HL-60/S4 treated with phorbol 12-myristate 13-acetate at 8.2 ng/mL for 4 days and 3 days (cell line): ENCODE measurements around the gene CCNJL.
"Not testable (repeated sequence)": the region's sequence is repeated elsewhere in the genome, so short reads cannot be mapped to it uniquely, and the experiment has no call there.

ENCODE experiments used
- in situ Hi-C: fragments of 300-500 bp; cut with MboI; formaldehyde crosslinking; loops from 2 replicates; pipeline ENCODE4 v1.15.0; 2022; ENCODE audit warnings: low sequenced_read_pairs

Gene CCNJL

DNA sequence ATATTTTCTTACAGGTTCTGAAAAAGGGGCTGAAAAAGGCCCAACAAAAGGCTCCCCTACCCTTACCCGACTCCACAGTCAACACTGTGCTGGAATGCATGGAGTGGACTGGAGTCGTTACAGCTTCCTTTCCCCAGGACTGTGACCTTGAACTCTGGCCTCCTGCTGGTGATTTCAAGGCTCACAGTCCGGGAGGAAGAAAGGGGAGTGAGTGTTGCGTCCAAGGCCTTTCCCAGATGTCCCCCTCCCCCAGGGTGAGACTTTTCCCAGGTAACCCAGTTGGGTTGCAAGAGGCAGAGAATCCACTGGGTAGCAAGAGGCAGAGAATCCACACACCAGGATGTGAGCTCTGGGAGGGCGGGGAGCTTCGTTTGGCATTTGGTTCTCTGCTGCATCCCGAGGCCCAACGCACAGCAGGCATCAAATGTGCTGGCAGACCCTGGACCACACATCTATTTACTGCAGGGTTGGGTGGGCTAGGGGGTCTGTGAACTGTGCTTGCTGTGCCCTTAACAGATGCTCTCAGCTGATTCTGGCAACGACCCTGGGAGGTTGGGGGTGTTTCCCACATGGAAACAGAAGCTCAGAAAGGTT lies 45.5 kb downstream of the CCNJL start:
- in situ Hi-C loops, result no loop called here

- in situ Hi-C loops, result no loop called here
Observed at GRCh38 chr5:160266044-160266443, 46.3 kb downstream of the CCNJL start.

- in situ Hi-C loops, result no loop called here
Observed at GRCh38 chr5:160263326-160263855, 49.0 kb downstream of the CCNJL start.

DNA sequence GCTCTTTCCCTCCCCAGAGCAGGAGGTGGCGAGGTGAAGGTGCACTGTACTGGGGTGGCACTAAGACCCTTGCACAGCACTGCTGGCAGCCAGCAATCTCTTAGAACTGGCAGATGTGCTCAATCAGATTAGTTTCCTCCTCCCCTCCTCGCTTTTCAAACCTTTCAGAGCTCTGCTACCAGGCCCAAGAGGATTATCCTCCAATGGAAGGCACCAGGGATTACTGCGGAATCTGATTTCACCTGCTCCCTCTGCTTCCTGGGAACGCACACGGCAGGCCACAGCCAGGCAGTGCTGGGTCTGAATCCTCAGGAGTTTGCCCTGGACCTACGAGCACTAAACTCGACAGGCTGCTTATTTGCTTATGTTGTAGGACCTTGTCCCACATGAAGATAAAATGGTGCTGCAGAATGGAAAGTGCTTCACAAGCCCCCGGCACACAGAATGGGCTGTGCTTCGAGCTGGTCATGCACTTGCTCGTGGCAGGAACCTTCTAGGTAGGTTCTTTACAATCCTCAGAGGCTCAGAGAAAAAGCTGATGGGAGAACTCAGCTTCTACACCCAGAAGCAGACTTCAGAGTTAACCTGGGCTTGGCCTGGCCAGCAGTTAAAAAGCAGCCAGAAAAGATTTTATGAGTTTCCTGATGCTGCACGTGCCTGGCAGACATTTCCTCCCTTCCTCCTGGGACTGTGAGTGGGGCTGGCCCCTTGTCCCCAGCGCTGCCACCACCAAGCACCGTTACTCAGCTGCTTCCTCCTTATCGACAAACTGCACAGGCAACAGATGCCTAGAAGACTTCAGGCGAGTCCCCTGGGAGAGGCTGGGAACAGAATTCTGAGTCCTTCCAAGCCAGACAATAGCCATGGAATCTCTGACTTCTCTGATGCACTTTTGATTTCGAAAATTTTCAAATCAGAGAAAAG lies 50.0 kb downstream of the CCNJL start:
- in situ Hi-C loops, result no loop called here

- in situ Hi-C loops, result no loop called here
Observed at GRCh38 chr5:160260881-160261815, 51.2 kb downstream of the CCNJL start.

DNA sequence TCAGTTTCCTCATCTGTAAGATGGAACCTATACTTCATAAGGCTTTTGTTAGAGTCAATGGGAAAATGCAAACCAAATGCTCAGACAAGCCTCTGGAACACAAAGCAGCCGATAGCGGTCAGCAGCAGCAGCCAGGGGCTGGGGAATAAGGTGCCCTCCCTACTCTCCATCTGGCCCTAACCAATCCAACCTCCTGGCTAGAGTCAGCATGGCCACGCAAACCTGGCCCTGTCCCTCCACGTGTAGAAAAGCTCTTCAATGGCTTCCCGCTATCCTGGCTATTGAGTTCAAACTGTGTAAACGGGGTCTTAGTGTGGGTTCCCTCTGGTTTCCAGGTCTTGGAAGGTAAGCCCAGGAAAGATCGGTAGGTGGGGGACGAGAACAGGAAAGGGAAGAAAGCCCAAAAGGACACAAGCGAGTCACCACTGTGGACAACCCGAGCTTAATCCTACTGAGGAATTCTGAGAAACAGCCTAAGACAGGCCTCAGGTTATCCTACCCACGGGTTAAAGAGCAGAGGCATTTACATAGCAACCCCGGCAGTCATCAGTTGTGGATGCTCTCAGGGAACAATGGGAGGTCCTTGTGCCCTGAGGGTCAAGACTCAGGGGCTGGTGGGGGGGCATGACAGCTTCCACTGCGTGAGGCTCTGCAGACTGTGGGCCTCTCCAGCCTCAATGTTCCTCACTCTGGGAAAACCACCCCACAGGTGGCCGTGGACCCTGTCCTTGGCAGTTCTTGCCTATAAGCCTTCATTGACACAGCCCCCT lies 52.2 kb downstream of the CCNJL start:
- in situ Hi-C loops, result no loop called here

DNA sequence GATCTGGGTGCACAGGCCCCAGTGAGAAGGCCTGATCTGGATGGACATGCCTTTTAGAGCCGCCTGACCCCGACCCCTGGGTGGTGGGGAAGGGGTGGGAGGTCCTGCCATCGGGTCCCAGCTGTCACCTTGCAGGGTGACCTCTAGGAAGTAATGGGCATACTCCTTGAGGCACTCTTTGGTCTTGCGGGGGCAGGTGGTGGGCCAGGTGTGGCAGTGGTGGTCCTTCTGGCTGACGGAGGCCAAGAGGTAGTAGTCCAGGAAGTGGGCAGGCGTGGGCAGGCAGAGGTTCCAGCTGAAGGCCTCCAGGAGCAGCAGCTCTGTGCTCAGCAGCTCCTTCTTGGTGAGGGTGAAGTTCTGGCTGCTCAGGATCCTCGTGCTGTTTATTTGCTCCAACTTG lies 53.0 kb downstream of the CCNJL start:
- in situ Hi-C loops, result no loop called here

GRCh38 chr5:160254706-160255105 lies 57.7 kb downstream of the CCNJL start:
- in situ Hi-C loops, result no loop called here

GRCh38 chr5:160253441-160253840 lies 58.9 kb downstream of the CCNJL start:
- in situ Hi-C loops, result no loop called here

GRCh38 chr5:160252916-160253315 lies 59.4 kb downstream of the CCNJL start:
- in situ Hi-C loops, result no loop called here

GRCh38 chr5:160251406-160252155 lies 60.8 kb downstream of the CCNJL start:
- in situ Hi-C loops, result no loop called here

DNA sequence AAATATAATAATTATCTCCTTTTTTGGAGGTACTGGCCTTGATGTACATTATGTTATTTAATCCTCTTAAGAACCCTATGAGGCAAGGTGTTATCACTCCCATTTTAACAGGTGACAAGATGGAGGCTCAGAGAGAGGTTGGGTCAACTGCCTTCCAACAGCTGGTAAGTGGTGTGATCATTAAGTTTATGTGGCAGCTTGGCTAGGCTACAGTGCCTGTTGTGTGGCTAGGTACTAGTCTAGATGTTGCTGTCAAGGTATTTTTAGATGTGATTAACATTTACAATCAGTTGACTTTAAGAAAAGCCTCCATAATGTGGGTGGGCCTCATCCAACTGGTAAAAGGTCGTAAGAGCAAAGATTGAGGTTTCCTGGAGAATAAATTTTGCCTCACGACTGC lies 61.5 kb downstream of the CCNJL start:
- in situ Hi-C loops, result no loop called here

DNA sequence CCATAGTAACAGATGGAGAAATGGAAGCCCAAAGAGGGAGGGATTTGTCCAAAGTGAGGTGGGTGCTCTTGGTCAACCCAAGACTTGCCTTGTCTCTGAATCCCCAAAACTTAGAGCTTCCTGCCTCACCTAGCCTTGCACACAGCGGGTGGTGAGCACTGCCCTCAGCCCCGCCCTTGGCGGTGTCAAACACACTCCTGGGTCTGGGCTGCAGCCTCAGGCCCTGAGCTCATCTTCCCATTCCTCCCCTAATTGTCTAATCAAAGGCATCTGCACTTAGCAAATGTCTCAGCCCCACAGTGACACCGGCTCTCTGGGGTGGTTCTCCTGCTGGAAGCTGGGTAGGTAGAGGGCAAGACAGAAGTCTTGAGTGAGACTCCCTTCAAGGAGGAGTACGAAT lies 62.1 kb downstream of the CCNJL start:
- in situ Hi-C loops, result no loop called here

DNA sequence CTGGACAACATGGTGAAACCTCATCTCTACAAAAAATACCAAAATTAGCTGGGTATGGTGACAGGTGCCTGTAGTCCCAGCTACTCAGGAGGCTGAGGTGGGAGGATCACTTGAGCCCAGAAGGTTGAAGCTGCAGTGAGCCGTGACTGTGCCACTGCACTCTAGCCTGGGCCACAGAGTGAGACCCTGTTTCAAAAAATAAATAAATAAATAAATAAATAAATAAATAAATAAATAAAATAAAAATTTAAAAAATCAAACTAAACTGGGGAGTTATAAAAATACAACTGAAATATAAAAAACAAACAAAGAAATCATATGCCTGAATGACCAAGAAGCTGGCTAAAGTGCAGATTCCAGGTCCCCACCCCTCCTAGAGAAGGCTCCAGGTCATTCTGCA lies 62.8 kb downstream of the CCNJL start:
- in situ Hi-C loops, result not testable (repeated sequence)

- in situ Hi-C loops, result no loop called here
Observed at GRCh38 chr5:160245506-160246086, 66.8 kb downstream of the CCNJL start.

DNA sequence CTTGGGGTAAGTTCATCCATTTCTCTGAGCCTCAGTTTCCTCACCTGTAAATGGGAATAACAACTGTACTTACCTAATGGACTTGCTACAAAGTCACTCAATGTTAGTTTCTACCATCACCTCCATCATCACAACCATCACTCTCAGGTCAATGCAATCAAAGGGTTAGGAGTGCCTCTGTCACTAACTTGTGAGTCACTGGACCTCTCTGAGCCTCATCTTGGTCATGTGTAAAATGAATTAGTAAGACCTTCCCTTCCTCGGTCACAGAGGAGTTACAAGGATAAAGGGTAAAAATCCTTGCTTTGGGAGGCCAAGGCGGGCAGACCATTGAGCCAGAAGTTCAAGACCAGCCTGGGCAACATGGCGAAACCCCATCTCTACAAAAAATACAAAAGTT lies 70.2 kb downstream of the CCNJL start:
- in situ Hi-C loops, result no loop called here

GRCh38 chr5:160240350-160240749 lies 72.0 kb downstream of the CCNJL start:
- in situ Hi-C loops, result no loop called here

DNA sequence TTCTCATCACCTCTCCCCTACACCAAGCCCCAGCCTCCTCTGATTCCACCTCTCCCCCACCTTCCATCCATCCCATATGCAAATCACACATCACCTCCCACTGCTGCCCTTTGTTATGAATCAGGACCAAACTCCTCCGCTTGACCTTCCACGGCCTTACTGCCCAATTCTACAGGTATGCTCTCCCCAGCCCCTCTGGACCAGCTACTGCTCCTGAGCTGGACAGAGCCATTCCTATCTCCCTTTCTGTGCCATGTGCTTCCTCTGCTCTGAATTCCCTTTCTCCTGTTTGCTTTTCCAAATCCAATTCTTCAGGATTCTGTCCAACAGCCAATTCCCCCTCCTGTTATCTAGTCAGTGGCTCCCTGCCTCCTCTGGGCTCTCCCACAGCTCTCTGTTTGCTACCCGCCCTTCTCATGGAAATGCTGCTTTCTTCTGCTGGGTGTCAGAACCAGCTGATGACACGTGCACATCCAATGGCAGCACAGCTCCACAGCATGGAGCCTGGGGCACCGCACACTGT lies 74.7 kb downstream of the CCNJL start:
- in situ Hi-C loops, result no loop called here

- in situ Hi-C loops, result no loop called here
Observed at GRCh38 chr5:160235731-160236130, 76.6 kb downstream of the CCNJL start.
